Measurements from ENCODE around the gene BAIAP2L1.

BAIAP2L1 gene

GRCh38 chr7:98355250-98355538, 45.7 kb downstream of the BAIAP2L1 start:
- peaks cover 0 to 5% of the 10 kb centered on the region in 2 experiments; a peak in 1 of 3 replicates for H3K36me3 ChIP-seq (ENCODE audit: control insufficient read depth in 2 of 2, insufficient read depth in 1 of 2, low read length in 2 of 2)
- H3K9me3 ChIP-seq (ENCODE audit: control insufficient read depth, insufficient read depth, low read depth, low read length) = no peaks in the 10 kb centered on the region
- no peak overlapping the region for H3K4me3 ChIP-seq (ENCODE audit: low read depth, low read length)
- CTCF ChIA-PET = no interaction called here
- peaks cover 3% of the 10 kb centered on the region; the same call in 1 of the 2 replicates for H3K4me1 ChIP-seq (ENCODE audit: control insufficient read depth, insufficient read depth, low read length)
- POLR2A ChIA-PET = no interaction called here
- no peak overlapping the region for H3K27ac ChIP-seq (ENCODE audit: extremely low read depth, low read depth, low read length)
- TF ChIP-seq ZFP41 (tag by site-specific recombination; IDR thresholded peaks at IDR 0.05; ENCODE audit: borderline replicate concordance) (no peak), ZNF391 (tag by site-specific recombination; IDR thresholded peaks at IDR 0.05; ENCODE audit: borderline replicate concordance, low read depth) (no peak), KLF7 (tag by site-specific recombination; IDR thresholded peaks at IDR 0.05; ENCODE audit: borderline replicate concordance) (no peak), HOXA7 (CRISPR knock-in tag; IDR thresholded peaks at IDR 0.05; ENCODE audit: borderline replicate concordance) (no peak), ZBTB20 (tag by site-specific recombination; IDR thresholded peaks at IDR 0.05) (no peak), ZNF155 (tag by site-specific recombination; IDR thresholded peaks at IDR 0.05) (no peak), ZSCAN30 (tag by site-specific recombination; IDR thresholded peaks at IDR 0.05) (no peak), ZSCAN18 (tag by site-specific recombination; IDR thresholded peaks at IDR 0.05) (no peak), MZF1 (tag by site-specific recombination; IDR thresholded peaks at IDR 0.05; ENCODE audit: borderline replicate concordance) (no peak), KLF10 (tag by site-specific recombination; IDR thresholded peaks at IDR 0.05) (no peak), ZNF664 (tag by site-specific recombination; IDR thresholded peaks at IDR 0.05) (no peak), ZNF776 (tag by site-specific recombination; IDR thresholded peaks at IDR 0.05; ENCODE audit: borderline replicate concordance) (no peak), ZNF214 (tag by site-specific recombination; IDR thresholded peaks at IDR 0.05; ENCODE audit: borderline replicate concordance) (no peak), TSHZ1 (tag by site-specific recombination; IDR thresholded peaks at IDR 0.05; ENCODE audit: borderline replicate concordance) (no peak)
- TF ChIP-seq, protein P1, sequence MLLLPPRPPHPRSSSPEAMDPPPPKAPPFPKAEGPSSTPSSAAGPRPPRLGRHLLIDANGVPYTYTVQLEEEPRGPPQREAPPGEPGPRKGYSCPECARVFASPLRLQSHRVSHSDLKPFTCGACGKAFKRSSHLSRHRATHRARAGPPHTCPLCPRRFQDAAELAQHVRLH (tag by site-specific recombination; IDR thresholded peaks at IDR 0.05) = no peak
- TF ChIP-seq, protein P2, sequence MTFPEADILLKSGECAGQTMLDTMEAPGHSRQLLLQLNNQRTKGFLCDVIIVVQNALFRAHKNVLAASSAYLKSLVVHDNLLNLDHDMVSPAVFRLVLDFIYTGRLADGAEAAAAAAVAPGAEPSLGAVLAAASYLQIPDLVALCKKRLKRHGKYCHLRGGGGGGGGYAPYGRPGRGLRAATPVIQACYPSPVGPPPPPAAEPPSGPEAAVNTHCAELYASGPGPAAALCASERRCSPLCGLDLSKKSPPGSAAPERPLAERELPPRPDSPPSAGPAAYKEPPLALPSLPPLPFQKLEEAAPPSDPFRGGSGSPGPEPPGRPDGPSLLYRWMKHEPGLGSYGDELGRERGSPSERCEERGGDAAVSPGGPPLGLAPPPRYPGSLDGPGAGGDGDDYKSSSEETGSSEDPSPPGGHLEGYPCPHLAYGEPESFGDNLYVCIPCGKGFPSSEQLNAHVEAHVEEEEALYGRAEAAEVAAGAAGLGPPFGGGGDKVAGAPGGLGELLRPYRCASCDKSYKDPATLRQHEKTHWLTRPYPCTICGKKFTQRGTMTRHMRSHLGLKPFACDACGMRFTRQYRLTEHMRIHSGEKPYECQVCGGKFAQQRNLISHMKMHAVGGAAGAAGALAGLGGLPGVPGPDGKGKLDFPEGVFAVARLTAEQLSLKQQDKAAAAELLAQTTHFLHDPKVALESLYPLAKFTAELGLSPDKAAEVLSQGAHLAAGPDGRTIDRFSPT (tag by site-specific recombination; IDR thresholded peaks at IDR 0.05) = no peak
- TF ChIP-seq, protein P3, sequence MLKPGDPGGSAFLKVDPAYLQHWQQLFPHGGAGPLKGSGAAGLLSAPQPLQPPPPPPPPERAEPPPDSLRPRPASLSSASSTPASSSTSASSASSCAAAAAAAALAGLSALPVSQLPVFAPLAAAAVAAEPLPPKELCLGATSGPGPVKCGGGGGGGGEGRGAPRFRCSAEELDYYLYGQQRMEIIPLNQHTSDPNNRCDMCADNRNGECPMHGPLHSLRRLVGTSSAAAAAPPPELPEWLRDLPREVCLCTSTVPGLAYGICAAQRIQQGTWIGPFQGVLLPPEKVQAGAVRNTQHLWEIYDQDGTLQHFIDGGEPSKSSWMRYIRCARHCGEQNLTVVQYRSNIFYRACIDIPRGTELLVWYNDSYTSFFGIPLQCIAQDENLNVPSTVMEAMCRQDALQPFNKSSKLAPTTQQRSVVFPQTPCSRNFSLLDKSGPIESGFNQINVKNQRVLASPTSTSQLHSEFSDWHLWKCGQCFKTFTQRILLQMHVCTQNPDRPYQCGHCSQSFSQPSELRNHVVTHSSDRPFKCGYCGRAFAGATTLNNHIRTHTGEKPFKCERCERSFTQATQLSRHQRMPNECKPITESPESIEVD (tag by site-specific recombination; IDR thresholded peaks at IDR 0.05) = no peak
- TF ChIP-seq, protein P4, sequence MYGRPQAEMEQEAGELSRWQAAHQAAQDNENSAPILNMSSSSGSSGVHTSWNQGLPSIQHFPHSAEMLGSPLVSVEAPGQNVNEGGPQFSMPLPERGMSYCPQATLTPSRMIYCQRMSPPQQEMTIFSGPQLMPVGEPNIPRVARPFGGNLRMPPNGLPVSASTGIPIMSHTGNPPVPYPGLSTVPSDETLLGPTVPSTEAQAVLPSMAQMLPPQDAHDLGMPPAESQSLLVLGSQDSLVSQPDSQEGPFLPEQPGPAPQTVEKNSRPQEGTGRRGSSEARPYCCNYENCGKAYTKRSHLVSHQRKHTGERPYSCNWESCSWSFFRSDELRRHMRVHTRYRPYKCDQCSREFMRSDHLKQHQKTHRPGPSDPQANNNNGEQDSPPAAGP (tag by site-specific recombination; IDR thresholded peaks at IDR 0.05) = no peak
- TF ChIP-seq, protein P5, sequence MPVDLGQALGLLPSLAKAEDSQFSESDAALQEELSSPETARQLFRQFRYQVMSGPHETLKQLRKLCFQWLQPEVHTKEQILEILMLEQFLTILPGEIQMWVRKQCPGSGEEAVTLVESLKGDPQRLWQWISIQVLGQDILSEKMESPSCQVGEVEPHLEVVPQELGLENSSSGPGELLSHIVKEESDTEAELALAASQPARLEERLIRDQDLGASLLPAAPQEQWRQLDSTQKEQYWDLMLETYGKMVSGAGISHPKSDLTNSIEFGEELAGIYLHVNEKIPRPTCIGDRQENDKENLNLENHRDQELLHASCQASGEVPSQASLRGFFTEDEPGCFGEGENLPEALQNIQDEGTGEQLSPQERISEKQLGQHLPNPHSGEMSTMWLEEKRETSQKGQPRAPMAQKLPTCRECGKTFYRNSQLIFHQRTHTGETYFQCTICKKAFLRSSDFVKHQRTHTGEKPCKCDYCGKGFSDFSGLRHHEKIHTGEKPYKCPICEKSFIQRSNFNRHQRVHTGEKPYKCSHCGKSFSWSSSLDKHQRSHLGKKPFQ (tag by site-specific recombination; IDR thresholded peaks at IDR 0.05) = no peak
